Prostate gland (tissue), 2 donors: Measurements from ENCODE around the gene NCKIPSD.

Experiments used
- CTCF ChIP-seq, 4 experiments: fragments of 200-600 bp in 2 of 4; fragments of 450-650 bp in 2 of 4; sonication (generic) in 2 of 4; IDR thresholded peaks; 1 replicate in 3 of 4; 2 replicates in 1 of 4; pipeline ENCODE4 v1.5.1; 2016 to 2019; ENCODE audit warnings: antibody characterized with exemption in 4 of 4, mild to moderate bottlenecking in 2 of 4, moderate library complexity in 2 of 4
- POLR2A ChIP-seq: fragments of 450-650 bp; IDR thresholded peaks from one replicate; pipeline ENCODE4 v1.6.1; 2016; ENCODE audit warnings: antibody characterized with exemption, mild to moderate bottlenecking

- TF ChIP-seq CTCF (IDR thresholded peaks at IDR 0.05): no peak
- TF ChIP-seq POLR2A: no peak
These were observed 4.7 kb downstream of the NCKIPSD start for GRCh38 chr3:48680811-48681540.
